ENCODE measurements around the gene ARHGAP42. TPM values are rescaled to one million over a fixed set of nuclear protein-coding genes. Genes with fewer than 3 reads are reported as not detected.

Gene ARHGAP42
- total and polyA plus RNA-seq, 8 donors: 0.76 to 4.9 (median 1.8) TPM

GRCh38 chr11:100930185-100930778 lies 243.2 kb downstream of the ARHGAP42 start:
- H3K9me3 ChIP-seq: no peaks in the 10 kb centered on the region
- no peak overlapping the region for H3K27ac ChIP-seq
- FAIRE-seq (peak; percentile 87), DNase-seq (no peak), ATAC-seq (peak in 3 of 4 donors; percentile 66 to 76 (median 76))
- no peak overlapping the region for H3K4me3 ChIP-seq
- no peaks in the 10 kb centered on the region for H3K27me3 ChIP-seq
- H3K36me3 ChIP-seq: no peaks in the 10 kb centered on the region
- TF ChIP-seq CTCF (IDR thresholded peaks at IDR 0.05): peak; percentile 48 to 70 (median 60)
- H3K4me1 ChIP-seq: no peaks in the 10 kb centered on the region
- intact Hi-C loops (cut with DNase I): no loop called here
- WGBS, 2 donors: 35 to 38% methylated on average over 5 of the region's 5 CpGs

- ATAC-seq (peak in 2 of 4 donors; percentile 36 to 51), FAIRE-seq (peak; percentile 71)
Measured at GRCh38 chr11:100932474-100933100, 245.5 kb downstream of the ARHGAP42 start.

DNA sequence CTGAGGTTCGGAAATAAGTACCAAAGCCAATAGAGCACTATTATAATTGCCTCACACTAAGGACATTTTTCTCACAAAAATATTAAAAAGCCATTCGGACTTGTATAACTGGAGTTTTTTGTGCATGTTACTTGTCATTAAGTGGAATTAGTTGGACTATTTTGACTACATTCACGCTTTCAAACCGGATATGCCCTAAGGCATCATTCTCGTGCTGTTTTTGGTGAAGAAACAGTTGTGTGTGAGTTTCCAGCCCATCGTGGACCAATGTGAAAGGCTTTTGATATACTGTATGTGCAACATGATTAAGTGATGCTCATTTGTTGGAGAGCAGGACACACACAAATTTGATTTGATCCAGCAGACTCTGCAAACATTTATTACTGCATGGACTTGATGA lies 249.7 kb downstream of the ARHGAP42 start:
- ATAC-seq (no peak), FAIRE-seq (no peak), DNase-seq (no peak)
- 71 to 88% methylated on average over 6 of the region's 6 CpGs for WGBS, 2 donors
- Histone ChIP-seq H3K4me3 (no peak overlapping the region), H3K27me3 (no peaks in the 10 kb centered on the region), H3K9me3 (no peaks in the 10 kb centered on the region), H3K27ac (no peak overlapping the region), H3K4me1 (no peaks in the 10 kb centered on the region), H3K36me3 (no peaks in the 10 kb centered on the region)
- TF ChIP-seq CTCF (IDR thresholded peaks at IDR 0.05): no peak
- intact Hi-C loops (cut with DNase I): no loop called here

More at GRCh38 chr11:100932474-100933100, 245.5 kb downstream of the ARHGAP42 start:
- Histone ChIP-seq H3K4me1 (no peaks in the 10 kb centered on the region), H3K36me3 (no peaks in the 10 kb centered on the region), H3K27ac (no peak overlapping the region), H3K9me3 (no peaks in the 10 kb centered on the region), H3K27me3 (no peaks in the 10 kb centered on the region), H3K4me3 (no peak overlapping the region)
- no peak for TF ChIP-seq CTCF (IDR thresholded peaks at IDR 0.05)
- intact Hi-C loops (cut with DNase I): no loop called here
- no peak for DNase-seq
- WGBS, 2 donors: 9 to 10% methylated on average over 3 of the region's 3 CpGs

DNA sequence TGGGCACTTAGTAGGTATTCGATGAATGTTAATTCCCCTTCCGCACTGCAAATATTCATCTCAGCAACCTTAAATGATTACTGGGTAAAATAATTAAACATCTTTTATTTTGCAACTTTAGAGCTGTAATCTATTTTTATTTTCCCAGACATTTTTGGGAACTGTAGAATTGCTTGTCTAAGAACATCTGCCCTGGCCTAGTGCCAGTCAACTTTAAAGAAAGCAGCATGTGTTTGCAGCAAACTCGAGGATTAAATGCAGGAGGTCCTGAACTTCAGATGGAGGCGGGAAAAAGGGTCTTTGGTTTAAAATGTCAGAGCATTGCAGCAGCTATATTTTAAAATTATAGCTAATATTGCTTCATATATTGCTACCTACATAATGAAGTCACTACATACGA lies 252.5 kb downstream of the ARHGAP42 start:
- no peak for DNase-seq
- H3K27ac ChIP-seq: no peak overlapping the region
- H3K27me3 ChIP-seq: no peaks in the 10 kb centered on the region
- ATAC-seq: no peak
- no peaks in the 10 kb centered on the region for H3K4me1 ChIP-seq
- H3K36me3 ChIP-seq: no peaks in the 10 kb centered on the region
- WGBS, 2 donors: 52 to 62% methylated on average over 5 of the region's 5 CpGs
- TF ChIP-seq CTCF (IDR thresholded peaks at IDR 0.05): no peak
- no peak overlapping the region for H3K4me3 ChIP-seq
- intact Hi-C loops (cut with DNase I): no loop called here
- no peaks in the 10 kb centered on the region for H3K9me3 ChIP-seq
- no peak for FAIRE-seq

DNA sequence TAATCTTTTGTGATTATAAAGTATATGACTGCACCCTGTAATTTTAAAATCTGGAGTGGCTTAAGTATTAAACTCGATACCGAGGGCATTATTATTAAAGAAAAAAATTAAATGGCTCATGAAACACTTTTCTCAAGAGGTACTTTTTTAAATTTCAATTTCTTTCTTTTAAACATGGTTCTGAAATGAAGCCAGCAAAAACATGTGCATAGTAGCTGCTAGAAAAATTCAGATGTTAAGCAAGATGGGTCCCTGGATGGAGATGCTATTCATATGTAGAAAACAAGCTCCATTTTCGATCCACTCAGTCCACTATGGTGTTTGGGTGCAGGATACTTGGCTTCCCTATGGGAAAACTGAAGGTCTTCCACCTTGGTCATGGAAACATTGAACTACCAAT lies 253.0 kb downstream of the ARHGAP42 start:
- intact Hi-C loops (cut with DNase I): no loop called here
- no peak for FAIRE-seq

More for the DNA sequence above, 253.0 kb downstream of the ARHGAP42 start:
- no peak overlapping the region for H3K27ac ChIP-seq
- DNase-seq (no peak), ATAC-seq (no peak)
- no peak for TF ChIP-seq CTCF (IDR thresholded peaks at IDR 0.05)
- no peak overlapping the region for H3K4me3 ChIP-seq
- H3K9me3 ChIP-seq: no peaks in the 10 kb centered on the region
- 76 to 90% methylated on average over 3 of the region's 3 CpGs for WGBS, 2 donors
- no peaks in the 10 kb centered on the region for H3K27me3 ChIP-seq
- no peaks in the 10 kb centered on the region for H3K36me3 ChIP-seq
- no peaks in the 10 kb centered on the region for H3K4me1 ChIP-seq
